Measurements from ENCODE around the gene GRB2.

GRB2 gene

DNA sequence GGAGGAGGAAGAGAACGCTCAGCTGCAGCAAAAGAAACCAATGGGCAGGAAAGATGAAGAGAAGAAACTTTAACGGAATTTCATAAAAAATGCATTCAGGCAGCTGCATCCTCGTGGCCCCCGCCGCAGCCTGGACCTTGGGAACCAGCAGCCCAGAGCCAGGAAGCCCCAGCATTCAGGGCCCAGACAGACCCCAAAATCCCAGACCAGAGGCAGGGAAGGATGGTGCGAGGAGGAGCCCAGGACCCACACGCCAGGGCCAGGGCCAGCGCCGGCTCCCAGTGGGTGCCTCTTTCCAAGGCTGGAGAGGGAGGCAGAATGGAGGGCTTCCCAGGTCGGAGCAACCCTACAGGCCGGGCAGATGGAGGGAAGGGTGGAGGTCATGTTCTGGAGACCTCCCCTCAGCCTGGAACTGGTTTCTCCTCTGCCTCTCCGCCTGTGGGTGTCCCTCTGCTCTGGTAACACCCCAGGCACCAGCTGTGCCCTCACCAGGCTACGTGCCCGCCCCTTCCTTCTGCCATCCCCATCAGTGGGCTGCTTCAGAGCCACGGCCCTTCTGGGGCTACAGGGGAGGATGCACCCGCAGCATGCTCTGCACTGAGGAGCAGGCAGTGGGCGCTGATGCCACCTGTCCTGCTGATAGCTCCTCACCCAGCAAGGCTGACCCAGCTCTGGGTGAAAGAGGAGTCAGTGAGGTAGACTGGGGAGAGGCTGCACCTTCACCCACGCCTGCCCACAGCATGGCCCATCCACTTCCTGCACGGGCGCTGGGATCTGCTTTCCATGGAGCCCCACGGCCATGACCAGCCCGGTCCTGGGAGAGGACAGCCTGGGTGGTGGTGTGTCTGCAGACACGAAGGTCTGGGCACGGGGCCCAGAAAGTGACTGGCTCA lies 133.3 kb downstream of the GRB2 start:
- no peak for DNase-seq

DNA sequence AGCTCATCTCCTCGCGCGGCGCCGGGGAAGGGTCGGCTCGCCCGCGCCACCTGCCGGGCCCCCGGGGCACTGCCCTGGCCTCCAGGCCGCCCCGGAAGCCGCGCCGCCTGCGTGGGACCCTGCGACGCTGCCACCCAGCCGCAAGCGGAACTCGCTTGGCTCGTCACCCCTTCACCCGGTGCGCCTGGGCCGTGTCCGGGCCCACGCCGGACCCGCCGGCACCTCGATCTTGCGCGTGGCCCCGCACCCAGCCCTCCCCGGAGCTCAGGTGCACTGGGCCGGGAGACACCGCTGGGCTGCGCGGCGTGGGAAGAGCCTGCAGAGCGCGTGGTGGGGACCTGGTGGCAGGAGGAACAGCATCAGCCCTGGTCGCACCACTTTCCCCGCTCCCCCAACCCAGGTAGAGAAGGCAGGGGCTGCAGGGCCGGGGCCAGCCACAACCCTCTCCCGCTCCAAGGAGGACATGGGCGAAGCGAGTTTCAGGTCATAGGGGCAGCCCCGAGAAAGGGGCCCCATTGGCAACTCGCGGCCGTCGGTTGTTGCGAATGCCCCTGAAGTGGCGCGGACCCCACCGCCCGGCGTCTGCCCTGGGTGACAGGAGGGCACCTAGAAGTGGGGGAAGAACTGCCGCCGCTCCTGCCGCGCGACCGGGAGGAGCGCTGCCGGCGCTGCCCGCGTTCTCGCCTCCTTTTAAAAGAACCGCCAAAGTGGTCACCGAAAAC lies 134.1 kb downstream of the GRB2 start:
- peak; percentile 34 for DNase-seq

DNA sequence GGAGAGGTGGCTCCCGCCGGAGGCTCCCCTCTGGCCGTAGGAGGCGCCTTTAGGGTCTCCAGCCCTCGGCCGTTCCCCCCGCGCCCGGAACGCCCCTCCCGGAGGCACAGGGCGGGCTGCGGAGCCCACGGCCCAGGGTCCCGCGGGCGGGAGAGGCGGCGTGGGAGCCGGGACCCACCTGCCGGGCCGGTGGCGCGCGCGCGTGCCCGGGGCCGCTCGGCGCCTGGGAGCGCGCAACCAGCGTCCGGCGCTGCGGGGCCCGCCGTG lies 134.6 kb downstream of the GRB2 start, which contains the start of gene MIF4GD:
Gene MIF4GD, minus strand, starts transcription at position 266 of the 267 bp plus-strand sequence. CDS start 1,036 bp downstream, outside the sequence.
- DNase-seq: no peak

DNA sequence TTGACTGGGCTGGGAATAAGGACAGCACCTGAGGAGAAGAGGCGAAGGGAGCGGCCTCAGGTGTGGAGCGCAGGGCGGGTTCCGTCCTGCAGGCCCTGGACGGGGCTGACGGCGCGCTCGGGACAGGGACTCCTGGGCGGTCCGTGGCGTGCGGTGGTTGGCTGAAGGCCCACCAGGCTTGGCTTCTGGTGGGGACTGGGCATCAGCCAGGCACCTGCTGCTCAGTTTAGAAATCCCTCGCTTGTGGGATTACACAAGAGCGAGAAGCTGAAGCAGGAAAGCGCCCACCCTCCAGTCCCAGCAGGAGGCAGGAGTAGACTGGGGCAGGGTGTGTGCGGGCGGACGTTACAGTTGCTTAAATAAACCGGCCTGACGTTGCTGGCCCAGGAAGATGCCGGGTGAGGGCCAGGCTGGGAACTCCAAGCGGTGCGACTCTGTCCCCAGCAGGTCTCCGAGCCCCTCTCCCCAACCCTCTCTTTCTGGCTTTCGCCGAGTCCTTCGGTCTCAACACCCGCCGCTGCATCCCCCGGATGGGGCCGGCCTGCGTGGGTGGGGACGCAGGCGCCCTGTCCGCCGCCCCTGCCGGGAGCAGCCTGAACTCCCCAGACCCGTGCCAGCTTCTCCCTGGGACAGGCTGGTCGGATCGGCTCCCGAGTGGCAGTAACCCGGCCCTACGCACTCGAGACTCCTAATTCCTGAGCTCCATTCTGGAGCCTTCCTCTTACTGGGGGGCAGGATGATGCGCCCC lies 135.1 kb downstream of the GRB2 start:
- peak; percentile 55 for DNase-seq

DNA sequence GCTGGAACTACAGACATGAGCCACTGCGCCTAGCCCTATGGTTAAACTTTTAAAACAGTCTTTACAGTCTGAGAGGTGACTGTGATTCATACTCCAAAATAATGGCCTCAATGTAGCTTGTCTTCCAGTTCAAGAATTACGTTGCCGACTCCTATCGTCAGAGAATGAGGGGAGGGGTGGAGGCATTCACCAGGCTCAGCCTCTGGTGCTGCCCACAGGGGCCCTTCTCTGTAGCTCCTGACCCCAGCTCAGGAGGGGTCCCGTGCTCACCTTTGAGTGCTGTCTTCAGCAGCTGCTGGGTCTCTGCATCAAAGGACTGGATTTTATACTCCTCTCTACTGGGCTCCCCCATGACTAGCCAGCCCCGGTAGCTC lies 135.6 kb downstream of the GRB2 start:
- DNase-seq: no peak

Data from amniotic stem cell (primary cell).